Activated B cell treated with CpG ODN at 0.5 μM for 24 hours (primary cell): ENCODE measurements around the gene KLF16. TPM values are rescaled to one million over a fixed set of nuclear protein-coding genes. Genes with fewer than 3 reads are reported as not detected.

ENCODE experiments used
- ATAC-seq: fragments of 200-7000 bp; cut with Tn5 transposase; one replicate; pipeline ENCODE4 v1.10.0; 2021; ENCODE audit warnings: low read depth, mild to moderate bottlenecking, moderate library complexity
- CTCF ChIA-PET: fragments of 350-600 bp; sonication (Branson Sonifier 250); formaldehyde crosslinking; loops from one replicate; lab custom pipeline; 2021; ENCODE audit warnings: antibody characterized with exemption; lab: Charles Lee
- POLR2A ChIA-PET: fragments of 350-600 bp; sonication (Branson Sonifier 250); formaldehyde crosslinking; loops from one replicate; lab custom pipeline; 2021; ENCODE audit warnings: antibody characterized with exemption; lab: Charles Lee
- DNase-seq: peaks from one replicate; pipeline ENCODE4 v3.0.0; 2022
- H3K27ac Mint-ChIP-seq: one replicate; pipeline ENCODE4 v1.8.0; 2020; ENCODE audit warnings: mixed read lengths
- H3K27me3 Mint-ChIP-seq: one replicate; pipeline ENCODE4 v1.8.0; 2021; ENCODE audit warnings: mixed read lengths
- H3K36me3 Mint-ChIP-seq: one replicate; pipeline ENCODE4 v1.8.0; 2021; ENCODE audit warnings: low read depth, mixed read lengths
- H3K4me1 Mint-ChIP-seq: one replicate; pipeline ENCODE4 v1.8.0; 2021; ENCODE audit warnings: mixed read lengths
- H3K4me3 Mint-ChIP-seq: one replicate; pipeline ENCODE4 v1.8.0; 2020; ENCODE audit warnings: mild to moderate bottlenecking, mixed read lengths
- H3K9me3 Mint-ChIP-seq: one replicate; pipeline ENCODE4 v1.8.0; 2020; ENCODE audit warnings: mixed read lengths
- CTCF ChIP-seq: fragments of 200-600 bp; IDR thresholded peaks from one replicate; pipeline ENCODE4 v1.8.0; 2022; ENCODE audit warnings: antibody characterized with exemption, mild to moderate bottlenecking
- intact Hi-C: fragments of 100-400 bp; cut with micrococcal nuclease; formaldehyde crosslinking; loops from one replicate; pipeline ENCODE4 v1.15.1; 2024
- total RNA-seq: library from RNA; stranded (reverse); gene quantifications from 2 replicates; pipeline ENCODE4 v1.2.3, GENCODE V29; 2022

KLF16 gene
- total RNA-seq, 1 donor from 2014 or later, result 25.2 TPM

GRCh38 chr19:1845642-1846041, 17.7 kb downstream of the KLF16 start:
- no peak overlapping the region for H3K27ac Mint-ChIP-seq
- no peaks in the 10 kb centered on the region for H3K9me3 Mint-ChIP-seq
- H3K4me3 Mint-ChIP-seq, result no peak overlapping the region
- CTCF ChIA-PET, result no interaction called here
- DNase-seq (no peak), ATAC-seq (no peak)
- intact Hi-C loops, result no loop called here
- POLR2A ChIA-PET, result interaction anchor here (0.6 kb wide), 2 partner anchors 20 to 343 kb away, joined by 3 to 5 read pairs; no protein-coding TSS in a partner anchor
- H3K36me3 Mint-ChIP-seq, result peaks cover 21% of the 10 kb centered on the region
- no peak for TF ChIP-seq CTCF
- no peaks in the 10 kb centered on the region for H3K27me3 Mint-ChIP-seq
- peaks cover 72% of the 10 kb centered on the region for H3K4me1 Mint-ChIP-seq

- Mint-ChIP-seq H3K27ac (no peak overlapping the region), H3K27me3 (no peaks in the 10 kb centered on the region), H3K9me3 (no peaks in the 10 kb centered on the region), H3K4me1 (peaks cover 74% of the 10 kb centered on the region), H3K4me3 (no peak overlapping the region), H3K36me3 (peaks cover 23% of the 10 kb centered on the region)
- intact Hi-C loops, result no loop called here
- ChIA-PET CTCF (interaction anchor here (1.1 kb wide), 1 partner anchor 19 kb away, joined by 3 read pairs; no protein-coding TSS in a partner anchor), POLR2A (interaction anchor here (0.6 kb wide), 1 partner anchor 19 kb away, joined by 5 read pairs; no protein-coding TSS in a partner anchor)
- ATAC-seq, result no peak
- TF ChIP-seq CTCF, result no peak
- DNase-seq, result no peak
Observed at GRCh38 chr19:1845125-1845515, 18.3 kb downstream of the KLF16 start.

- CTCF ChIA-PET, result interaction anchor here (1.1 kb wide), 1 partner anchor 19 kb away, joined by 3 read pairs; no protein-coding TSS in a partner anchor
- DNase-seq (no peak), ATAC-seq (no peak)
- Mint-ChIP-seq H3K27ac (no peak overlapping the region), H3K4me1 (peaks cover 75% of the 10 kb centered on the region), H3K9me3 (no peaks in the 10 kb centered on the region), H3K36me3 (peaks cover 26% of the 10 kb centered on the region), H3K4me3 (no peak overlapping the region), H3K27me3 (no peaks in the 10 kb centered on the region)
- POLR2A ChIA-PET, result interaction anchor here (0.6 kb wide), 1 partner anchor 19 kb away, joined by 5 read pairs; no protein-coding TSS in a partner anchor
- no peak for TF ChIP-seq CTCF
- intact Hi-C loops, result no loop called here
Observed at GRCh38 chr19:1844513-1845124, 18.8 kb downstream of the KLF16 start.

GRCh38 chr19:1843646-1844394, 19.6 kb downstream of the KLF16 start:
- CTCF ChIA-PET, result interaction anchor here (1.1 kb wide), 1 partner anchor 18 kb away, joined by 3 read pairs; no protein-coding TSS in a partner anchor
- no peak for TF ChIP-seq CTCF
- H3K27ac Mint-ChIP-seq, result no peak overlapping the region
- no peaks in the 10 kb centered on the region for H3K9me3 Mint-ChIP-seq
- POLR2A ChIA-PET, result interaction anchor here (0.5 kb wide), 1 partner anchor 35 kb away, joined by 3 read pairs; no protein-coding TSS in a partner anchor
- ATAC-seq (no peak), DNase-seq (no peak)
- peaks cover 72% of the 10 kb centered on the region for H3K4me1 Mint-ChIP-seq
- H3K27me3 Mint-ChIP-seq, result no peaks in the 10 kb centered on the region
- intact Hi-C loops, result no loop called here
- H3K36me3 Mint-ChIP-seq, result peaks cover 27% of the 10 kb centered on the region
- H3K4me3 Mint-ChIP-seq, result no peak overlapping the region

GRCh38 chr19:1843116-1843515, 20.3 kb downstream of the KLF16 start:
- H3K27me3 Mint-ChIP-seq, result no peaks in the 10 kb centered on the region
- POLR2A ChIA-PET, result no interaction called here
- no peak for TF ChIP-seq CTCF
- H3K36me3 Mint-ChIP-seq, result peaks cover 29% of the 10 kb centered on the region
- H3K27ac Mint-ChIP-seq, result no peak overlapping the region
- CTCF ChIA-PET, result no interaction called here
- no peaks in the 10 kb centered on the region for H3K9me3 Mint-ChIP-seq
- DNase-seq, result no peak
- intact Hi-C loops, result no loop called here
- ATAC-seq, result no peak
- peaks cover 72% of the 10 kb centered on the region for H3K4me1 Mint-ChIP-seq
- no peak overlapping the region for H3K4me3 Mint-ChIP-seq
